ENCODE results near the gene SLC2A9. TPM values are rescaled to one million over a fixed set of nuclear protein-coding genes. Genes with fewer than 3 reads are reported as not detected.

The SLC2A9 gene
- 10 to 100 TPM; 16.1 to 25.0 (median 19.8) TPM for total RNA-seq
- long read RNA-seq, partial matches to known transcripts: 1 of 4 reads
- long read RNA-seq, other reads (novel, unspliced or antisense): 1 of 4 reads

GRCh38 chr4:10020871-10021652 is at the start of gene SLC2A9:
Gene SLC2A9 (minus strand): TSS chr4:10021497. CDS start chr4:10021429, 68 bp downstream.
- peak within 1 kb of the TSS; percentile 80 to 86 (median 83) for H3K27ac ChIP-seq
- no peaks in the 10 kb centered on the region for H3K27me3 ChIP-seq
- H3K4me3 ChIP-seq: peak within 1 kb of the TSS; percentile 44 to 58 (median 53)
- peaks cover 2 to 64% (median 18%) of the 10 kb centered on the region in 4 donors for H3K4me1 ChIP-seq
- WGBS (ENCODE audit: insufficient coverage, low coverage, low lambda C conversion rate, missing lambda C conversion rate): 13% methylated on average over 10 of the region's 17 CpGs
- intact Hi-C loops (cut with DNase I): no loop called here
- H3K36me3 ChIP-seq: no peaks in the 10 kb centered on the region
- peak; percentile 76 for TF ChIP-seq POLR2A (IDR thresholded peaks at IDR 0.05)
- TF ChIP-seq CTCF (IDR thresholded peaks at IDR 0.05): no peak
- peak; percentile 72 to 80 (median 76) for DNase-seq
- ATAC-seq: peak; percentile 28 to 59 (median 49)
- no peaks in the 10 kb centered on the region for H3K9me3 ChIP-seq

- Histone ChIP-seq H3K9me3 (no peaks in the 10 kb centered on the region), H3K36me3 (peaks cover 0 to 5% (median under 1%) of the 10 kb centered on the region in 4 donors), H3K27ac (no peak overlapping the region), H3K27me3 (no peaks in the 10 kb centered on the region), H3K4me3 (no peak overlapping the region), H3K4me1 (peaks cover 0 to 5% (median 0%) of the 10 kb centered on the region in 4 donors)
- WGBS (ENCODE audit: insufficient coverage, low coverage, low lambda C conversion rate, missing lambda C conversion rate): 70% methylated on average over 5 of the region's 12 CpGs
- TF ChIP-seq CTCF (IDR thresholded peaks at IDR 0.05) (no peak), POLR2A (IDR thresholded peaks at IDR 0.05) (no peak)
- DNase-seq (no peak), ATAC-seq (no peak)
- intact Hi-C loops (cut with DNase I): no loop called here
Measured at GRCh38 chr4:10069075-10069642, 47.9 kb upstream of the SLC2A9 start.

GRCh38 chr4:10066670-10067651 is 45.7 kb upstream of the SLC2A9 start:
- no peak for ATAC-seq
- Histone ChIP-seq H3K9me3 (no peaks in the 10 kb centered on the region), H3K27me3 (no peaks in the 10 kb centered on the region), H3K27ac (no peak overlapping the region), H3K4me3 (no peak overlapping the region), H3K36me3 (no peaks in the 10 kb centered on the region), H3K4me1 (peaks cover 0 to 5% (median 0%) of the 10 kb centered on the region in 4 donors)
- no peak for DNase-seq
- intact Hi-C loops (cut with DNase I): no loop called here
- 87% methylated on average over 6 of the region's 15 CpGs for WGBS (ENCODE audit: insufficient coverage, low coverage, low lambda C conversion rate, missing lambda C conversion rate)
- no peak for TF ChIP-seq POLR2A (IDR thresholded peaks at IDR 0.05)
- TF ChIP-seq CTCF (IDR thresholded peaks at IDR 0.05): no peak

- WGBS (ENCODE audit: insufficient coverage, low coverage, low lambda C conversion rate, missing lambda C conversion rate): 65% methylated on average over 2 of the region's 2 CpGs
- intact Hi-C loops (cut with DNase I): no loop called here
- no peak overlapping the region for H3K4me3 ChIP-seq
- peaks cover 0 to 5% (median 0%) of the 10 kb centered on the region in 4 donors for H3K4me1 ChIP-seq
- no peak overlapping the region for H3K27ac ChIP-seq
- no peaks in the 10 kb centered on the region for H3K36me3 ChIP-seq
- TF ChIP-seq POLR2A (IDR thresholded peaks at IDR 0.05) (no peak), CTCF (IDR thresholded peaks at IDR 0.05) (no peak)
- DNase-seq (no peak), ATAC-seq (no peak)
- no peaks in the 10 kb centered on the region for H3K9me3 ChIP-seq
- no peaks in the 10 kb centered on the region for H3K27me3 ChIP-seq
Measured at GRCh38 chr4:10066206-10066605, 44.9 kb upstream of the SLC2A9 start.
